Panc1 (cell line): ENCODE results near the gene RAB30. TPM values are rescaled to one million over a fixed set of nuclear protein-coding genes. Genes with fewer than 3 reads are reported as not detected.

Experiments used
- ATAC-seq: fragments of 200-7000 bp; cut with Tn5 transposase; 2 replicates; pipeline ENCODE4 v1.9.1; 2020; ENCODE audit warnings: mild to moderate bottlenecking, moderate library complexity
- BruUV-seq: library from RNA; stranded (reverse); fragments of 400-500 nt; replicated peaks from 2 replicates; lab custom pipeline; 2021; lab: Mats Ljungman, UMichigan
- CTCF ChIA-PET: fragments of 300-600 bp; sonication (Branson Sonifier 250); formaldehyde crosslinking; loops from one replicate; lab custom pipeline; 2022; ENCODE audit warnings: antibody characterized with exemption; lab: Charles Lee
- POLR2A ChIA-PET: fragments of 300-600 bp; sonication (Branson Sonifier 250); formaldehyde crosslinking; loops from one replicate; lab custom pipeline; 2022; ENCODE audit warnings: antibody characterized with exemption; lab: Charles Lee
- DNase-seq: peaks from one replicate; pipeline ENCODE4 v3.0.0-alpha.2; 2010; ENCODE audit warnings: low read depth, low spot score
- H3K27ac ChIP-seq: 2 replicates; pipeline ENCODE4 v1.5.1; 2011; ENCODE audit warnings: mild to moderate bottlenecking, low read length, inconsistent platforms
- H3K27me3 ChIP-seq: fragments of 200-500 bp; sonication (Bioruptor generic); 2 replicates; pipeline ENCODE4 v1.6.0; 2014; ENCODE audit warnings: low read length, inconsistent platforms; ENCODE audit not compliant: control insufficient read depth, insufficient read depth
- H3K36me3 ChIP-seq: fragments of 200-500 bp; sonication (Bioruptor generic); 2 replicates; pipeline ENCODE4 v1.5.1; 2014; ENCODE audit warnings: inconsistent platforms, mild to moderate bottlenecking, low read length, moderate library complexity; ENCODE audit not compliant: control insufficient read depth, insufficient read depth
- H3K4me1 ChIP-seq: 2 replicates; pipeline ENCODE4 v1.5.1; 2011; ENCODE audit warnings: inconsistent platforms, mild to moderate bottlenecking, low read length, moderate library complexity; ENCODE audit not compliant: control insufficient read depth, insufficient read depth
- H3K4me3 ChIP-seq, 2 experiments: 2 replicates each; pipeline ENCODE4 v1.5.1; 2011 to 2012; ENCODE audit warnings: low read depth in 2 of 2, low read length in 2 of 2, mild to moderate bottlenecking in 2 of 2, inconsistent platforms in 1 of 2, moderate library complexity in 1 of 2
- H3K9me3 ChIP-seq: fragments of 200-500 bp; sonication (Bioruptor generic); 2 replicates; pipeline ENCODE4 v1.5.1; 2014; ENCODE audit warnings: low read depth, mild to moderate bottlenecking, inconsistent platforms, low read length, moderate library complexity; ENCODE audit not compliant: control insufficient read depth, insufficient read depth
- POLR2AphosphoS5 ChIP-seq: IDR thresholded peaks from 2 replicates; pipeline ENCODE4 v1.6.1; 2012; ENCODE audit warnings: mild to moderate bottlenecking, low read depth, low read length, moderate library complexity
- SIN3A ChIP-seq: IDR thresholded peaks from 2 replicates; pipeline ENCODE4 v1.6.1; 2012; ENCODE audit warnings: low read depth, mild to moderate bottlenecking, low read length, moderate library complexity, borderline replicate concordance; ENCODE audit not compliant: insufficient read depth
- TCF7L2 ChIP-seq: IDR thresholded peaks from 2 replicates; pipeline ENCODE4 v1.6.1; 2011; ENCODE audit warnings: mild to moderate bottlenecking, low read depth, low read length, inconsistent platforms
- in situ Hi-C: cut with HindIII; loops from 2 replicates; pipeline ENCODE4 v1.10.0; 2016; ENCODE audit warnings: low sequenced_read_pairs, low pct_unique_long_range_greater_than_20kb
- intact Hi-C: fragments of 100-400 bp; cut with micrococcal nuclease; formaldehyde crosslinking; loops from one replicate; pipeline ENCODE4 v1.10.0; 2022; ENCODE audit not compliant: unreplicated experiment
- total RNA-seq: library from RNA; stranded (reverse); gene quantifications from one replicate; pipeline ENCODE4 v1.2.1, GENCODE V29; 2021; ENCODE audit not compliant: unreplicated experiment
- TF ChIP-seq, protein P1 (sequence below), 2 experiments: IDR thresholded peaks; 2 replicates each; pipeline ENCODE4 v1.6.1; 2011 to 2012; ENCODE audit warnings: low read depth in 2 of 2, control low read depth in 1 of 2, low read length in 1 of 2, mild to moderate bottlenecking in 1 of 2, moderate library complexity in 1 of 2; ENCODE audit not compliant: insufficient read depth in 1 of 2
- TF ChIP-seq, protein P2 (sequence below): fragments of 450-650 bp; IDR thresholded peaks from 2 replicates; pipeline ENCODE4 v1.5.1; 2017; ENCODE audit warnings: mild to moderate bottlenecking

The RAB30 gene
- total RNA-seq, 1 experiment from 2014 or later = 19.0 TPM

DNA sequence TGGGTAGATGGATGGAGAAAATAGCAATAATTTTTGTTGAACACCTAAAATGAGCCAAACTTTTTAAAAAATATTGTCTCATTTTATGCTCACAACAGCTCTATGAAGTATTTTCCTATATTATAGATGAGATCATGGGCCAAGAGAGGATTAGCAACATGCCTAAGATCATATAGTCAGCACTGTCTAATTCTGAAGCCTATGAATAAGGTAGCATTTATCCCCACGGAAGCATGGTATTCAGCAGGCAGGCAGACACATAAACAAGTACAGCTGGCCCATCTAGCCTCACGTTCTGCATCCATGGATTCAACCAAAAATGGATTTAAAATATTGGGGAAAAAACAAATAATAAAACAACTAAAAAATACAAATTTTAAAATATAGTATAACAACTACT is 21.9 kb upstream of the RAB30 start:
- ATAC-seq (no peak), DNase-seq (no peak)
- TF ChIP-seq, protein P1, sequence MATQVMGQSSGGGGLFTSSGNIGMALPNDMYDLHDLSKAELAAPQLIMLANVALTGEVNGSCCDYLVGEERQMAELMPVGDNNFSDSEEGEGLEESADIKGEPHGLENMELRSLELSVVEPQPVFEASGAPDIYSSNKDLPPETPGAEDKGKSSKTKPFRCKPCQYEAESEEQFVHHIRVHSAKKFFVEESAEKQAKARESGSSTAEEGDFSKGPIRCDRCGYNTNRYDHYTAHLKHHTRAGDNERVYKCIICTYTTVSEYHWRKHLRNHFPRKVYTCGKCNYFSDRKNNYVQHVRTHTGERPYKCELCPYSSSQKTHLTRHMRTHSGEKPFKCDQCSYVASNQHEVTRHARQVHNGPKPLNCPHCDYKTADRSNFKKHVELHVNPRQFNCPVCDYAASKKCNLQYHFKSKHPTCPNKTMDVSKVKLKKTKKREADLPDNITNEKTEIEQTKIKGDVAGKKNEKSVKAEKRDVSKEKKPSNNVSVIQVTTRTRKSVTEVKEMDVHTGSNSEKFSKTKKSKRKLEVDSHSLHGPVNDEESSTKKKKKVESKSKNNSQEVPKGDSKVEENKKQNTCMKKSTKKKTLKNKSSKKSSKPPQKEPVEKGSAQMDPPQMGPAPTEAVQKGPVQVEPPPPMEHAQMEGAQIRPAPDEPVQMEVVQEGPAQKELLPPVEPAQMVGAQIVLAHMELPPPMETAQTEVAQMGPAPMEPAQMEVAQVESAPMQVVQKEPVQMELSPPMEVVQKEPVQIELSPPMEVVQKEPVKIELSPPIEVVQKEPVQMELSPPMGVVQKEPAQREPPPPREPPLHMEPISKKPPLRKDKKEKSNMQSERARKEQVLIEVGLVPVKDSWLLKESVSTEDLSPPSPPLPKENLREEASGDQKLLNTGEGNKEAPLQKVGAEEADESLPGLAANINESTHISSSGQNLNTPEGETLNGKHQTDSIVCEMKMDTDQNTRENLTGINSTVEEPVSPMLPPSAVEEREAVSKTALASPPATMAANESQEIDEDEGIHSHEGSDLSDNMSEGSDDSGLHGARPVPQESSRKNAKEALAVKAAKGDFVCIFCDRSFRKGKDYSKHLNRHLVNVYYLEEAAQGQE (IDR thresholded peaks at IDR 0.05; ENCODE audit: insufficient read depth in 1 of 2, low read depth in 2 of 2, low read length in 1 of 2) = no peak
- TF ChIP-seq POLR2AphosphoS5 = no peak
- TF ChIP-seq TCF7L2 = no peak
- TF ChIP-seq SIN3A = no peak
- TF ChIP-seq, protein P2, sequence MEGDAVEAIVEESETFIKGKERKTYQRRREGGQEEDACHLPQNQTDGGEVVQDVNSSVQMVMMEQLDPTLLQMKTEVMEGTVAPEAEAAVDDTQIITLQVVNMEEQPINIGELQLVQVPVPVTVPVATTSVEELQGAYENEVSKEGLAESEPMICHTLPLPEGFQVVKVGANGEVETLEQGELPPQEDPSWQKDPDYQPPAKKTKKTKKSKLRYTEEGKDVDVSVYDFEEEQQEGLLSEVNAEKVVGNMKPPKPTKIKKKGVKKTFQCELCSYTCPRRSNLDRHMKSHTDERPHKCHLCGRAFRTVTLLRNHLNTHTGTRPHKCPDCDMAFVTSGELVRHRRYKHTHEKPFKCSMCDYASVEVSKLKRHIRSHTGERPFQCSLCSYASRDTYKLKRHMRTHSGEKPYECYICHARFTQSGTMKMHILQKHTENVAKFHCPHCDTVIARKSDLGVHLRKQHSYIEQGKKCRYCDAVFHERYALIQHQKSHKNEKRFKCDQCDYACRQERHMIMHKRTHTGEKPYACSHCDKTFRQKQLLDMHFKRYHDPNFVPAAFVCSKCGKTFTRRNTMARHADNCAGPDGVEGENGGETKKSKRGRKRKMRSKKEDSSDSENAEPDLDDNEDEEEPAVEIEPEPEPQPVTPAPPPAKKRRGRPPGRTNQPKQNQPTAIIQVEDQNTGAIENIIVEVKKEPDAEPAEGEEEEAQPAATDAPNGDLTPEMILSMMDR = no peak
- no peak overlapping the region for H3K4me3 ChIP-seq
- no peaks in the 10 kb centered on the region for H3K9me3 ChIP-seq
- intact Hi-C loops (loop anchor here (5.0 kb wide), 1 partner anchor 186 kb away; no protein-coding TSS in a partner anchor), in situ Hi-C loops (no loop called here)
- H3K36me3 ChIP-seq = no peaks in the 10 kb centered on the region
- no TSS peak for BruUV-seq
- ChIA-PET CTCF (no interaction called here), POLR2A (no interaction called here)
- H3K27me3 ChIP-seq = no peaks in the 10 kb centered on the region
- no peak overlapping the region; the same call in 1 of the 2 replicates for H3K27ac ChIP-seq
- peaks cover 6% of the 10 kb centered on the region for H3K4me1 ChIP-seq

DNA sequence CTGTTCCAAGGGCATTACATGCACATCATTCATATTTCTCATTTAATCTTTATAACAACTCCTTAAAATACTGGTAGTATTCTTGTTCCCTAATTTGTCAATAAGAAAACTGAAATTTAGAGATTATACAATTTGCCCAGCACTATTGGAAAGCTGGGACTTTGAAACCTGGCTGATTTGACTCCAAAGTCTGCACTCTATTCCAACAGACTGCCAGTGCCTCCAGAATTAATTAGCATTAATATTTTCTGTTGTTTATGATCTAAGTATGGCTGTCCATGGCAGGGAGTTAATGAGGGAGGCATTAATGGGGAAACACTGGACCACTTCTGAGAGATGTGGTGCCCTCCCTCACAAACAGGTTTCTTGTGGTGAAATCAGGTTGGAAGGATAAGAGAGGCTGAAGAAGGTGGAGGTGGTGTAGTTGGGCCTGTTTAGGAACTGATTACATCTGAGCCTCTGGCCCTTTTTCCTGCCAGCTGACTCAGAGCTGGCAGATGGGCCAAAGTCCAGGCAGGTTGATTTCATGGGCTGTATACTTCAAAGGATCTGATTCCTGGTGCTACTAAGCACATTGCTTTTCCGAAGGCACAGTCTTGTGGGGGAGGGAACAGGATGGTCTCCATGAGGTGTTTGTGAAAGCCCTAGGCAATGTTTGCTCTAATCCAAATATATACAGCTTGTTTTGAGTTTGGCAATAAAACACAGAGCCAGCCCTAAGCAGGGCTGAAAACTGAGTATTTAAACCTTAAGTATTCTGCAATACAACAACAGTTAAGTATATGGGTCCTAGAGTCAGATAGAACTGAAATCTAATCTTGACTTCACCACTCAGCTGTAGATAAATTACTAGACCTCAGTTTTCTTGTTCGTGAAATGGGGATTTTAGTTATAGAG is 21.0 kb upstream of the RAB30 start:
- intact Hi-C loops = loop anchor here (5.0 kb wide), 1 partner anchor 185 kb away; no protein-coding TSS in a partner anchor
- POLR2A ChIA-PET = interaction anchor here (1.2 kb wide), 1 partner anchor 63 kb away, joined by 6 read pairs; no protein-coding TSS in a partner anchor
- no peaks in the 10 kb centered on the region for H3K36me3 ChIP-seq
- H3K27ac ChIP-seq = no peak overlapping the region
- no peaks in the 10 kb centered on the region for H3K9me3 ChIP-seq
- no peaks in the 10 kb centered on the region for H3K27me3 ChIP-seq
- no peak overlapping the region for H3K4me3 ChIP-seq
- TF ChIP-seq, protein P2 = no peak
- peak; percentile 99 for TF ChIP-seq TCF7L2
- DNase-seq (no peak), ATAC-seq (peak; percentile 85)
- in situ Hi-C loops = no loop called here
- CTCF ChIA-PET = interaction anchor here (0.6 kb wide), 1 partner anchor 183 kb away, joined by 10 read pairs; no protein-coding TSS in a partner anchor
- no TSS peak for BruUV-seq
- peaks cover 6% of the 10 kb centered on the region for H3K4me1 ChIP-seq
